BLaER1 treated with 17β-estradiol and CSF1 and Interleukin-3, amounts not matched to agents 10 nM and 100 nM (cell line): Measurements from ENCODE around the gene PKN3.

Experiments used
- H3K27ac ChIP-seq, 11 experiments: shearing (Covaris generic); formaldehyde crosslinking; 2 replicates each; pipeline ENCODE4 v1.8.1; 2022
- H3K27me3 ChIP-seq, 11 experiments: shearing (Covaris generic); formaldehyde crosslinking; 2 replicates each; pipeline ENCODE4 v1.8.1; 2022
- H3K36me3 ChIP-seq, 11 experiments: shearing (Covaris generic); formaldehyde crosslinking; 2 replicates each; pipeline ENCODE4 v1.8.1; 2022
- H3K4me1 ChIP-seq, 10 experiments: shearing (Covaris generic); formaldehyde crosslinking; 2 replicates each; pipeline ENCODE4 v1.8.1; 2022
- H3K4me2 ChIP-seq, 11 experiments: shearing (Covaris generic); formaldehyde crosslinking; 2 replicates each; pipeline ENCODE4 v1.8.1; 2022
- H3K4me3 ChIP-seq, 10 experiments: shearing (Covaris generic); formaldehyde crosslinking; 2 replicates each; pipeline ENCODE4 v1.8.1; 2022
- H3K9ac ChIP-seq, 11 experiments: shearing (Covaris generic); formaldehyde crosslinking; 2 replicates each; pipeline ENCODE4 v1.8.1; 2022
- H3K9me3 ChIP-seq, 11 experiments: shearing (Covaris generic); formaldehyde crosslinking; replicated peaks in 1 of 11; 2 replicates each; pipeline ENCODE4 v1.8.1; 2022
- H4K20me1 ChIP-seq, 11 experiments: shearing (Covaris generic); formaldehyde crosslinking; 2 replicates each; pipeline ENCODE4 v1.8.1; 2022
- Cebpa-rat ChIP-seq, 11 experiments: shearing (Covaris generic); IDR thresholded peaks; 2 replicates each; pipeline ENCODE4 v1.8.1; 2022

PKN3 gene

DNA sequence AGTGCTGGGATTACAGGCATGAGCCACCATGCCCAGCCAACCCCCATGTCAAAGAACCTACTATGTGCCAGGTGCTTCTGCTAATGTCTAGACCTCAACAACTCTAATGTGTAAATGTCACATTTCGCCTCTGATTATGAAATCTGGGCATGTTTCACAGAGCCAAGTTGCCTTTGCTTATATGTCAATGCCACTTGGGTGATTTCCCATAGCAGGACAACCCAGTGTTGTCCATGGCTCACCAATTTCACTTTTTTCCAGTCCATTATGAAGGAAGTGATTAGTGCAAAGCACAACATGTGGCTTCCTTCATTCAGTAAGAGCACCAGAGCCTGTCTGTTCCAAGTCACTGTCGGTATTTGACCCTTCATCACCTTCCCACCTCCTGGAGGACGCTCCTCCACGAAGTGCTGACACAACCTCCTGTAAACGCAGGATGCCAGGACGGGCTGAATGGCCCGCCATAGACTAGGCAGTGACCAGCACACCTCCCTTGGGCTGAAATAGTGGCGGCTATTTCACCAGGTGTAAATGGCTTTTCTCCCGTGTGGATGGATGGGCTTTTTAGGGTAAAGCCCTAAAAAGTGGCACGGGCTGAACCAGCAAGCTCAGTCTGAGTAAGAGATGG, 962 bp upstream of the PKN3 start:
- peaks cover 9 to 26% (median 17%) of the 10 kb centered on the region in 11 experiments for H3K36me3 ChIP-seq

DNA sequence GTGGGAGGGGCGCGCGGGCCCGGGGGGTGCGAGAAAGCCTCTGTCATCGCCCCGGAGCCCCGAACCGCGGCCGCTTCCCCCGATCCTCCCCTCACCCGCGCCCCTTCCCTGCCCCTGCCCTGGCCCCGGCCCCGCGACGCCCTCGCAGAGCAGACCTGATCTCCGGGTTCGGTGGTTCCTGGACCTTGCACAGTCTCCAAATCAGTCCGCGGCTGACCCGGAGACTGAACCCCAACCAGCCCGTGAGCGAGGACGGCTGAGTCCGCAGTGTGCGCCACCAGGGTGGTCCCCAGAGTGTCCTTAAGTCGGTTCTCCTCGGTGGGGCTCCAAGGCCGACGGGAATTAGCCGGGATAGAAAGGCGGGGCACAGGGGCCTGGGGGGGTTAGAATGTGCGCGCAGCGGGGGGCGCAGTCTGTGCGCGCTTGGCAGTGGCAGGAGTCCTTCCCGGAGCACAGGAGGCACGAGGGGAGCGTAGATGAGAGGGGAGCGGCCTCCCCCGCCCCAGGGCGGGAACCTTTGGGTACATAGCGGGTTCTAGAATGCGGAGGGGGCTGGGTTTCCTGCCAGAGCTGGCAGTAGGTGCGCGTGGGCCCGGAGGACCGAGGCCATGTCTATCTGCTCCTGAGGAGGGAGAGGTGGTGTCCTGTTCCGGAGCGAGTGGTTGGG, 779 bp downstream of the PKN3 start:
- Histone ChIP-seq H3K27ac (peak overlapping the region; percentile 40 to 84 (median 75); a peak in 21 of 22 replicates), H3K36me3 (peaks cover 0 to 26% (median 14%) of the 10 kb centered on the region in 11 experiments; a peak in 16 of 22 replicates), H3K27me3 (no peaks in the 10 kb centered on the region), H3K4me1 (peaks cover 15 to 55% (median 46%) of the 10 kb centered on the region in 10 experiments), H3K9ac (peak overlapping the region; percentile 74 to 88 (median 86)), H4K20me1 (peaks cover 0 to 19% (median under 1%) of the 10 kb centered on the region in 11 experiments; a peak in 6 of 22 replicates), H3K9me3 (no peaks in the 10 kb centered on the region), H3K4me2 (peak overlapping the region; percentile 82 to 99 (median 96)), H3K4me3 (peak overlapping the region; percentile 75 to 92 (median 84))
- no peak for TF ChIP-seq Cebpa-rat (IDR thresholded peaks at IDR 0.05)

More for the DNA sequence above, 962 bp upstream of the PKN3 start:
- Histone ChIP-seq H3K4me2 (peak overlapping the region in 8 of 11 experiments; percentile 82 to 99 (median 97); a peak in 7 of 22 replicates), H3K4me1 (peaks cover 15 to 45% (median 40%) of the 10 kb centered on the region in 10 experiments), H3K9ac (peak overlapping the region in 2 of 11 experiments; percentile 86 to 88; a peak in 1 of 22 replicates), H3K9me3 (no peaks in the 10 kb centered on the region), H3K4me3 (no peak overlapping the region), H3K27ac (no peak overlapping the region), H4K20me1 (peaks cover 0 to 36% (median 18%) of the 10 kb centered on the region in 11 experiments; a peak in 16 of 22 replicates), H3K27me3 (no peaks in the 10 kb centered on the region)
- TF ChIP-seq Cebpa-rat (IDR thresholded peaks at IDR 0.05) = no peak

GRCh38 chr9:128703616-128704355, 1.5 kb downstream of the PKN3 start:
- Histone ChIP-seq H3K4me2 (peak overlapping the region; percentile 82 to 99 (median 96)), H3K36me3 (peaks cover 0 to 29% (median 16%) of the 10 kb centered on the region in 11 experiments; a peak in 16 of 22 replicates), H3K27me3 (no peaks in the 10 kb centered on the region), H3K4me1 (peaks cover 15 to 55% (median 46%) of the 10 kb centered on the region in 10 experiments), H3K9me3 (no peaks in the 10 kb centered on the region), H3K9ac (peak overlapping the region; percentile 74 to 88 (median 86)), H4K20me1 (peaks cover 0 to 19% (median 0%) of the 10 kb centered on the region in 11 experiments; a peak in 2 of 22 replicates), H3K27ac (peak overlapping the region; percentile 40 to 84 (median 75); a peak in 20 of 22 replicates), H3K4me3 (peak overlapping the region; percentile 75 to 92 (median 84))
- no peak for TF ChIP-seq Cebpa-rat (IDR thresholded peaks at IDR 0.05)

DNA sequence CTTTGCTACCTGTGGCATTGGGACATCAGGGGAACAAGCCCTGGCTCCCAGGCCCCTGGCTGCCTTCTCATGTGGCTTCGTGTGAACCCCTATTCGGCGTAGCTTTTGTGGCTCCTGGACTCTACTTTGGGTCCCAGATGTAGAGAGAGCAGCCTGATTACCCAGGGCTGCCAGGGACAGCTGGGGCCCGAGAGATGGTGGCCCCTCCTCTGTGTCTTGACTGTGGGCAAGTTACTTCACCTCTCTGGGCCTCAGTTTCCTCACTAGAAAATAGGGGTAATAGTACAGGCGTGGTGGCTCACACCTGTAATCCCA, 2.0 kb downstream of the PKN3 start:
- Histone ChIP-seq H3K4me1 (peaks cover 15 to 55% (median 46%) of the 10 kb centered on the region in 10 experiments), H3K27ac (peak overlapping the region in 7 of 11 experiments; percentile 67 to 84 (median 77); a peak in 13 of 22 replicates), H3K36me3 (peaks cover 0 to 29% (median 16%) of the 10 kb centered on the region in 11 experiments; a peak in 16 of 22 replicates), H3K9me3 (no peaks in the 10 kb centered on the region), H3K4me2 (peak overlapping the region; percentile 82 to 99 (median 96)), H3K4me3 (peak overlapping the region in 9 of 10 experiments; percentile 75 to 92 (median 86); a peak in 11 of 20 replicates), H3K27me3 (no peaks in the 10 kb centered on the region), H3K9ac (peak overlapping the region in 10 of 11 experiments; percentile 74 to 88 (median 86); a peak in 16 of 22 replicates), H4K20me1 (peaks cover 0 to 19% (median 0%) of the 10 kb centered on the region in 11 experiments; a peak in 2 of 22 replicates)
- no peak for TF ChIP-seq Cebpa-rat (IDR thresholded peaks at IDR 0.05)

DNA sequence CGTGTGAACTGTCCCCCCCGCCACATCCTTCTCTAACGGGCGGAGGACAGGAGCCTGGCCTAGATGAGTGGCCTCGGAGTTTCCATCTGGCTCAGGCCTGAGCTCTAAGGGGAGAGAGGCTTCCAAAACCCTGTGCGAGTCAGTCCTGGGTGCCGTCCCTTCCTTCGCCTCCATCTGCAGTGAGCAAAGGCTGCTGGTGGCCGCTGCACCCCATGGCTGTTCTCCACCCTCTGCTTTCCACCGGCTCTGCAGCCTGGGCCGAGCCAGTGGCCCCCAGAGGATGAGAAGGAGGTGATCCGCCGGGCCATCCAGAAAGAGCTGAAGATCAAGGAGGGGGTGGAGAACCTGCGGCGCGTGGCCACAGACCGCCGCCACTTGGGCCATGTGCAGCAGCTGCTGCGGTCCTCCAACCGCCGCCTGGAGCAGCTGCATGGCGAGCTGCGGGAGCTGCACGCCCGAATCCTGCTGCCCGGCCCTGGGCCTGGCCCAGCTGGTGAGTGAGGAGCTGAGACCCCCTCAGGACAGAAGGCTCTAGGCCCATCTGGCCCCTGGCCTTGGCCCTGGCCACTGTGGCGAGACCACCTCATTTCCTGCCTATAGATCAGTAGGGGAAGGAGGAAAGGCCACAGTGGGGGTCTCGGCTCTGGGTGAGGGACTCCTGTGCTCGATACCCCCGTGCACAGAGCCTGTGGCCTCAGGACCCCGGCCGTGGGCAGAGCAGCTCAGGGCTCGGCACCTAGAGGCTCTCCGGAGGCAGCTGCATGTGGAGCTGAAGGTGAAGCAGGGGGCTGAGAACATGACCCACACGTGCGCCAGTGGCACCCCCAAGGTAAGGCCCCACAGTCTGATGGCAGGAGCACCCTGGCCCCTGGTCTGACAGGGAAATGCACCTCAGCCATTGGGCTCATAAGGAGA, 3.0 kb downstream of the PKN3 start:
- peaks cover 15 to 55% (median 46%) of the 10 kb centered on the region in 10 experiments for H3K4me1 ChIP-seq
- peak overlapping the region in 8 of 11 experiments; percentile 7 to 82 (median 64); a peak in 14 of 22 replicates for H3K27ac ChIP-seq
- peaks cover 0 to 32% (median 16%) of the 10 kb centered on the region in 11 experiments; a peak in 16 of 22 replicates for H3K36me3 ChIP-seq
- peak overlapping the region in 9 of 11 experiments; percentile 82 to 99 (median 95); a peak in 18 of 22 replicates for H3K4me2 ChIP-seq
- no peaks in the 10 kb centered on the region for H3K27me3 ChIP-seq
- H3K9ac ChIP-seq = peak overlapping the region in 6 of 11 experiments; percentile 26 to 88 (median 86); a peak in 11 of 22 replicates
- no peaks in the 10 kb centered on the region for H3K9me3 ChIP-seq
- H4K20me1 ChIP-seq = peaks cover 0 to 14% (median 0%) of the 10 kb centered on the region in 11 experiments; a peak in 2 of 22 replicates
- no peak overlapping the region for H3K4me3 ChIP-seq
- no peak for TF ChIP-seq Cebpa-rat (IDR thresholded peaks at IDR 0.05)

DNA sequence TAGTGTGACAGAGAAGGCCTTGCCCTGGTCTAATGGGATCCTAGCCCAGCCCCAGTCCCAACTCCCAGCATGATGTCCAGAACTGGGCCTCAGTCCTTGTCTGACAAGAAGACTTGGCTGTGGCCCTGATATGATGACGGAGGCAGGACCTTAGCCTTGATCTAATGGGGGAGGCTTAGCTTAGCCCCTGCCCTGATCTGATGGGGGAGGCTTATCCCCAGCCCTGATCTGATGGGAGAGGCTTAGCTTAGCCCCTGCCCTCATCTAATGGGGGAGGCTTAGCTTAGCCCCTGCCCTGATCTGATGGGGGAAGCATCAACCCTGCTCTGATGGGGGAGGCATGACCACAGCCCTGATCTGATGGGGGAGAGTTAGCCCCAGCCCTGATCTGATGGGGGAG, 3.7 kb downstream of the PKN3 start:
- Histone ChIP-seq H3K4me3 (no peak overlapping the region), H3K27me3 (no peaks in the 10 kb centered on the region), H3K27ac (peak overlapping the region in 8 of 11 experiments; percentile 7 to 82 (median 64); a peak in 12 of 22 replicates), H3K4me1 (peaks cover 15 to 55% (median 46%) of the 10 kb centered on the region in 10 experiments), H4K20me1 (peaks cover 0 to 13% (median 0%) of the 10 kb centered on the region in 11 experiments; a peak in 2 of 22 replicates), H3K4me2 (peak overlapping the region in 7 of 11 experiments; percentile 82 to 99 (median 94); a peak in 10 of 22 replicates), H3K9ac (peak overlapping the region in 4 of 11 experiments; percentile 19 to 88 (median 86); a peak in 5 of 22 replicates), H3K36me3 (peaks cover 0 to 39% (median 16%) of the 10 kb centered on the region in 11 experiments; a peak in 16 of 22 replicates), H3K9me3 (no peaks in the 10 kb centered on the region)
- no peak for TF ChIP-seq Cebpa-rat (IDR thresholded peaks at IDR 0.05)

GRCh38 chr9:128706671-128707381, 4.5 kb downstream of the PKN3 start:
- peaks cover 15 to 49% (median 40%) of the 10 kb centered on the region in 10 experiments for H3K4me1 ChIP-seq
- peak overlapping the region in 4 of 11 experiments; percentile 19 to 88 (median 55); a peak in 5 of 22 replicates for H3K9ac ChIP-seq
- H3K27ac ChIP-seq = peak overlapping the region in 6 of 11 experiments; percentile 31 to 82 (median 64); a peak in 10 of 22 replicates
- no peak overlapping the region for H3K4me3 ChIP-seq
- H3K9me3 ChIP-seq = no peaks in the 10 kb centered on the region
- no peaks in the 10 kb centered on the region for H3K27me3 ChIP-seq
- H3K4me2 ChIP-seq = peak overlapping the region in 2 of 11 experiments; percentile 97 to 98; a peak in 2 of 22 replicates
- peaks cover 0 to 7% (median 0%) of the 10 kb centered on the region in 11 experiments; a peak in 2 of 22 replicates for H4K20me1 ChIP-seq
- H3K36me3 ChIP-seq = peaks cover 0 to 44% (median 16%) of the 10 kb centered on the region in 11 experiments; a peak in 17 of 22 replicates
- TF ChIP-seq Cebpa-rat (IDR thresholded peaks at IDR 0.05) = no peak
